Bronchial epithelial cell (primary cell): Measurements from ENCODE around the gene ACTL10. TPM values are rescaled to one million over a fixed set of nuclear protein-coding genes. Genes with fewer than 3 reads are reported as not detected.
"Not testable (repeated sequence)": the region's sequence is repeated elsewhere in the genome, so short reads cannot be mapped to it uniquely, and the experiment has no call there.

ENCODE experiments used
- DNase-seq: peaks from one replicate; pipeline ENCODE4 v3.0.0-alpha.2; 2010; ENCODE audit warnings: low read depth
- FAIRE-seq: peaks from 2 replicates; lab custom pipeline; 2011; peaks lifted over from hg19 to GRCh38; lab: Jason Lieb, UNC
- H3K27me3 ChIP-seq: 2 replicates; pipeline ENCODE4 v1.5.1; 2011; ENCODE audit warnings: low read length; ENCODE audit not compliant: control insufficient read depth, insufficient read depth
- H3K36me3 ChIP-seq: 2 replicates; pipeline ENCODE4 v1.5.1; 2011; ENCODE audit warnings: low read length; ENCODE audit not compliant: control insufficient read depth, insufficient read depth
- H3K4me3 ChIP-seq: 2 replicates; pipeline ENCODE4 v1.5.1; 2011; ENCODE audit warnings: mild to moderate bottlenecking, low read depth, low read length, control low read depth
- CTCF ChIP-seq: IDR thresholded peaks from 2 replicates; pipeline ENCODE4 v1.5.1; 2011; ENCODE audit warnings: mild to moderate bottlenecking, moderate library complexity, low read length, control low read depth, inconsistent platforms; ENCODE audit not compliant: insufficient read depth, severe bottlenecking
- total RNA-seq: library from RNA; depleted of rRNA; stranded (reverse); fragments of >200 nt; gene quantifications from 2 replicates; pipeline ENCODE4 v1.2.1, GENCODE V29; 2014

The ACTL10 gene
- total RNA-seq, 1 donor from 2014 or later: 1.6 TPM

GRCh38 chr20:33636776-33637175, 30.0 kb upstream of the ACTL10 start:
- H3K4me3 ChIP-seq: no peak overlapping the region
- no peak for FAIRE-seq
- TF ChIP-seq CTCF: no peak
- no peaks in the 10 kb centered on the region for H3K27me3 ChIP-seq
- H3K36me3 ChIP-seq: peaks cover 7% of the 10 kb centered on the region
- DNase-seq: no peak

GRCh38 chr20:33640287-33640686, 26.5 kb upstream of the ACTL10 start:
- Histone ChIP-seq H3K36me3 (peaks cover 10% of the 10 kb centered on the region), H3K27me3 (no peaks in the 10 kb centered on the region), H3K4me3 (no peak overlapping the region)
- DNase-seq (no peak), FAIRE-seq (no peak)
- no peak for TF ChIP-seq CTCF

DNA sequence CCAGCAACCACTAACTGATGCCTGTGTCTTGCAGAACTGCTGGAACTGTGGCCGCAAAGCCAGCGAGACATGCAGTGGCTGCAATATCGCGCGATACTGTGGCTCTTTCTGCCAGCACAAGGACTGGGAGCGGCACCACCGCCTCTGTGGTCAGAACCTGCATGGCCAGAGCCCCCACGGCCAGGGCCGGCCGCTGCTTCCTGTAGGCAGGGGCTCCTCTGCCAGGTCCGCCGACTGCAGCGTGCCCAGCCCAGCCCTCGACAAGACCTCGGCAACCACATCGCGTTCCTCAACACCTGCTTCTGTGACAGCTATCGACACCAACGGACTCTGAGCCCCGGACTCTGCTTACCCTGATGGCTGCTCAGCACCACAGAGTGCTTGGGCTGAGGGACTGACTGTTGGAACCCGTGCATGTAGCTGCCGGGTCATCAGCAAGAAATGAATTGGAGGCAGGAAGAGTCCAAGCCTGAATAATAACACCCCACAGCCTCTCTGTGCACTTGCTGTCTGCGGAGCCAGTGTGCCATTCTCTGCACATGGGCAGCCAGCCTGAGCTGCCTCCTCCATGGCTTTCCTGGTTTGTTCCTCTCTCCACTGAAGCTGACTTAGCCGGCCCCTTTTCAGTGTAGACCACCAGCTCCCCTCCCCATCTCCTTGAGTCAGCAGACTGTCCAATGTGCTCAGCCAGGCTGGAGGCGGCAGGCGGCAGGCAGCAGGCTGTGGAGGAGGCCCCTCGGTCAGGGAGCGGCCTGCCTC, 22.3 kb upstream of the ACTL10 start:
- no peak for DNase-seq
- H3K36me3 ChIP-seq: peaks cover 9% of the 10 kb centered on the region

GRCh38 chr20:33645072-33645358, 21.7 kb upstream of the ACTL10 start:
- Histone ChIP-seq H3K4me3 (no peak overlapping the region), H3K27me3 (no peaks in the 10 kb centered on the region), H3K36me3 (peaks cover 7% of the 10 kb centered on the region)
- FAIRE-seq: no peak
- no peak for TF ChIP-seq CTCF
- DNase-seq: no peak

More for the DNA sequence above, 22.3 kb upstream of the ACTL10 start:
- Histone ChIP-seq H3K4me3 (no peak overlapping the region), H3K27me3 (no peaks in the 10 kb centered on the region)
- no peak for TF ChIP-seq CTCF
- no peak for FAIRE-seq

DNA sequence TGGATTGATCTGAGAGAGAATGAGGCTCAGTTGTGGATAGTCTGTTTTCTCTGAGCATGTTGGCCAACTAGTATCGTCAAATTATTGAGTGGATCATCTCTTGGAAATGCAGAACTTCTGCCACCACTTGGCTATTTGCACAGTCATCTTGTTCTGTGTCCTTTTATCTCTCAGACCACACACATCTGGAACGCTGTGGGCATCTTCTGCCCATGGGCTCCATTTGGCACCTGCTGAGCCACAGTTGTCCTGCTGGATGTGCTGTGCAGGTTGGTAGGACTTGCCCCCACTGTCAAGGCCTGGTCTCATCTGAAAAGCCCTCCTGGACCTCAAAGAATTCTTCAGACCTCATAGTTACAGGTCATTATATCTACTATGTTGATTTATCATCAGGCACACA, 21.3 kb upstream of the ACTL10 start:
- H3K4me3 ChIP-seq: no peak overlapping the region
- DNase-seq (no peak), FAIRE-seq (no peak)
- no peaks in the 10 kb centered on the region for H3K27me3 ChIP-seq
- no peak for TF ChIP-seq CTCF
- H3K36me3 ChIP-seq: peaks cover 6% of the 10 kb centered on the region

DNA sequence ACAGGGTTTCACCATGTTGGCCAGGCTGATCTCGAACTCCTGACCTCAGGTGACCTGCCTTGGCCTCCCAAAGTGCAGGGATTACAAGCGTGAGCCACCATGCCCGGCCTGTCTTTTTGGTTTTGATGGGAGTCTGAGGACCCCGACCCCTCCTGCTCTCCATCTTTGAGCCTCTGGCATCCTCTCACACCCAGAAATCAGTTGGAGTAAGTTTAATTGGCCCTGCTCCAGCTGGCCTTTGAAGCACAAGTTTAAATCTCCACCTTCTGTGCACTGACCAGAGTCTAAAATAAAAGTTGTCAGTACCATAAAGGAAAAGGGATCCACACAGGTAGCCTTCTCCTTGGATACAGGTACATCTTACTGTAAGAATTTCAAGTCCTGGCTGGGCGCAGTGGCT, 20.6 kb upstream of the ACTL10 start:
- DNase-seq: no peak
- Histone ChIP-seq H3K27me3 (no peaks in the 10 kb centered on the region), H3K4me3 (no peak overlapping the region), H3K36me3 (peaks cover 5% of the 10 kb centered on the region)
- no peak for TF ChIP-seq CTCF
- FAIRE-seq: no peak

- H3K4me3 ChIP-seq, H3K27me3 ChIP-seq, DNase-seq, FAIRE-seq, H3K36me3 ChIP-seq: not testable (repeated sequence)
Measured at GRCh38 chr20:33646959-33647602, 19.7 kb upstream of the ACTL10 start.
